Activated CD4-positive, alpha-beta T cell treated with anti-CD3 and anti-CD28 coated beads, Interleukin-2, amount 10 ng/mL, durations not matched to agents 24 days and 14 days (primary cell): ENCODE results near the gene PRKAA2. TPM values are rescaled to one million over a fixed set of nuclear protein-coding genes. Genes with fewer than 3 reads are reported as not detected.

Source experiments
- DNase-seq: peaks from one replicate; pipeline ENCODE4 v3.0.0; 2022
- H3K27ac Mint-ChIP-seq: one replicate; pipeline ENCODE4 v1.8.0; 2022; ENCODE audit warnings: mild to moderate bottlenecking, mixed read lengths
- H3K27me3 Mint-ChIP-seq: one replicate; pipeline ENCODE4 v1.8.0; 2022; ENCODE audit warnings: mixed read lengths
- H3K36me3 Mint-ChIP-seq: one replicate; pipeline ENCODE4 v1.8.0; 2022; ENCODE audit warnings: low read depth, mild to moderate bottlenecking, mixed read lengths
- H3K4me1 Mint-ChIP-seq: one replicate; pipeline ENCODE4 v1.8.0; 2021; ENCODE audit warnings: mixed read lengths
- H3K4me3 Mint-ChIP-seq: one replicate; pipeline ENCODE4 v1.8.0; 2022; ENCODE audit warnings: mild to moderate bottlenecking, moderate library complexity, mixed read lengths
- H3K9me3 Mint-ChIP-seq: one replicate; pipeline ENCODE4 v1.8.0; 2021; ENCODE audit warnings: mixed read lengths
- intact Hi-C: fragments of 100-400 bp; cut with micrococcal nuclease; formaldehyde crosslinking; loops from one replicate; pipeline ENCODE4 v1.15.1; 2023
- total RNA-seq: library from RNA; stranded (reverse); gene quantifications from 2 replicates; pipeline ENCODE4 v1.2.3, GENCODE V29; 2022

PRKAA2 gene
- total RNA-seq, 1 donor from 2014 or later, result not detected

- no peak for DNase-seq
- Mint-ChIP-seq H3K27ac (no peak overlapping the region), H3K4me3 (no peak overlapping the region), H3K27me3 (peaks cover 43% of the 10 kb centered on the region), H3K9me3 (no peaks in the 10 kb centered on the region), H3K36me3 (no peaks in the 10 kb centered on the region), H3K4me1 (peaks cover 2% of the 10 kb centered on the region)
- intact Hi-C loops, result no loop called here
Measured at GRCh38 chr1:56643661-56644060, 1.5 kb upstream of the PRKAA2 start.

GRCh38 chr1:56644064-56644918 lies 823 bp upstream of the PRKAA2 start:
- no peak for DNase-seq
- peaks cover 43% of the 10 kb centered on the region for H3K27me3 Mint-ChIP-seq
- peak overlapping the region; percentile 42 for H3K4me3 Mint-ChIP-seq
- no peaks in the 10 kb centered on the region for H3K9me3 Mint-ChIP-seq
- H3K36me3 Mint-ChIP-seq, result no peaks in the 10 kb centered on the region
- peaks cover 2% of the 10 kb centered on the region for H3K4me1 Mint-ChIP-seq
- H3K27ac Mint-ChIP-seq, result no peak overlapping the region
- intact Hi-C loops, result no loop called here

GRCh38 chr1:56645677-56646305 lies 677 bp downstream of the PRKAA2 start:
- no peaks in the 10 kb centered on the region for H3K9me3 Mint-ChIP-seq
- peak overlapping the region; percentile 1 for H3K4me3 Mint-ChIP-seq
- peaks cover 41% of the 10 kb centered on the region for H3K27me3 Mint-ChIP-seq
- intact Hi-C loops, result no loop called here
- no peak overlapping the region for H3K27ac Mint-ChIP-seq
- peaks cover 2% of the 10 kb centered on the region for H3K4me1 Mint-ChIP-seq
- DNase-seq, result peak; percentile 53
- H3K36me3 Mint-ChIP-seq, result no peaks in the 10 kb centered on the region

- no peaks in the 10 kb centered on the region for H3K9me3 Mint-ChIP-seq
- H3K27me3 Mint-ChIP-seq, result peaks cover 42% of the 10 kb centered on the region
- peaks cover 2% of the 10 kb centered on the region for H3K4me1 Mint-ChIP-seq
- no peak overlapping the region for H3K27ac Mint-ChIP-seq
- intact Hi-C loops, result no loop called here
- no peak overlapping the region for H3K4me3 Mint-ChIP-seq
- H3K36me3 Mint-ChIP-seq, result no peaks in the 10 kb centered on the region
- no peak for DNase-seq
Measured at GRCh38 chr1:56646611-56647010, 1.5 kb downstream of the PRKAA2 start.

GRCh38 chr1:56647106-56647505 lies 2.0 kb downstream of the PRKAA2 start:
- Mint-ChIP-seq H3K36me3 (no peaks in the 10 kb centered on the region), H3K9me3 (no peaks in the 10 kb centered on the region), H3K27me3 (peaks cover 39% of the 10 kb centered on the region), H3K27ac (no peak overlapping the region), H3K4me1 (peaks cover 2% of the 10 kb centered on the region), H3K4me3 (no peak overlapping the region)
- no peak for DNase-seq
- intact Hi-C loops, result no loop called here

GRCh38 chr1:56648546-56648945 lies 3.4 kb downstream of the PRKAA2 start:
- Mint-ChIP-seq H3K36me3 (no peaks in the 10 kb centered on the region), H3K27me3 (peaks cover 31% of the 10 kb centered on the region), H3K27ac (no peak overlapping the region), H3K4me3 (no peak overlapping the region), H3K9me3 (no peaks in the 10 kb centered on the region), H3K4me1 (peaks cover 2% of the 10 kb centered on the region)
- DNase-seq, result no peak
- intact Hi-C loops, result no loop called here

- H3K4me3 Mint-ChIP-seq, result no peak overlapping the region
- H3K27me3 Mint-ChIP-seq, result peaks cover 1% of the 10 kb centered on the region
- H3K4me1 Mint-ChIP-seq, result no peaks in the 10 kb centered on the region
- intact Hi-C loops, result no loop called here
- no peak overlapping the region for H3K27ac Mint-ChIP-seq
- peaks cover 4% of the 10 kb centered on the region for H3K9me3 Mint-ChIP-seq
- no peaks in the 10 kb centered on the region for H3K36me3 Mint-ChIP-seq
- DNase-seq, result no peak
Measured at GRCh38 chr1:56654126-56654923, 9.2 kb downstream of the PRKAA2 start.

- H3K9me3 Mint-ChIP-seq, result peaks cover 4% of the 10 kb centered on the region
- no peak overlapping the region for H3K27ac Mint-ChIP-seq
- intact Hi-C loops, result no loop called here
- DNase-seq, result no peak
- H3K4me3 Mint-ChIP-seq, result no peak overlapping the region
- H3K27me3 Mint-ChIP-seq, result no peaks in the 10 kb centered on the region
- H3K36me3 Mint-ChIP-seq, result no peaks in the 10 kb centered on the region
- H3K4me1 Mint-ChIP-seq, result no peaks in the 10 kb centered on the region
Measured at GRCh38 chr1:56655991-56656613, 11.0 kb downstream of the PRKAA2 start.

GRCh38 chr1:56658254-56658653 lies 13.1 kb downstream of the PRKAA2 start:
- Mint-ChIP-seq H3K27me3 (no peaks in the 10 kb centered on the region), H3K36me3 (no peaks in the 10 kb centered on the region), H3K4me3 (no peak overlapping the region), H3K4me1 (no peaks in the 10 kb centered on the region), H3K27ac (no peak overlapping the region), H3K9me3 (peaks cover 4% of the 10 kb centered on the region)
- intact Hi-C loops, result no loop called here
- no peak for DNase-seq

GRCh38 chr1:56660293-56660692 lies 15.2 kb downstream of the PRKAA2 start:
- H3K27me3 Mint-ChIP-seq, result no peaks in the 10 kb centered on the region
- no peaks in the 10 kb centered on the region for H3K4me1 Mint-ChIP-seq
- no peak for DNase-seq
- intact Hi-C loops, result no loop called here
- H3K9me3 Mint-ChIP-seq, result peaks cover 4% of the 10 kb centered on the region
- H3K27ac Mint-ChIP-seq, result no peak overlapping the region
- no peak overlapping the region for H3K4me3 Mint-ChIP-seq
- H3K36me3 Mint-ChIP-seq, result no peaks in the 10 kb centered on the region

GRCh38 chr1:56663846-56664245 lies 18.7 kb downstream of the PRKAA2 start:
- H3K27me3 Mint-ChIP-seq, result no peaks in the 10 kb centered on the region
- H3K4me1 Mint-ChIP-seq, result no peaks in the 10 kb centered on the region
- H3K9me3 Mint-ChIP-seq, result no peaks in the 10 kb centered on the region
- DNase-seq, result no peak
- H3K36me3 Mint-ChIP-seq, result no peaks in the 10 kb centered on the region
- H3K27ac Mint-ChIP-seq, result no peak overlapping the region
- intact Hi-C loops, result no loop called here
- no peak overlapping the region for H3K4me3 Mint-ChIP-seq

- Mint-ChIP-seq H3K4me3 (no peak overlapping the region), H3K9me3 (no peaks in the 10 kb centered on the region), H3K36me3 (no peaks in the 10 kb centered on the region), H3K4me1 (no peaks in the 10 kb centered on the region), H3K27ac (no peak overlapping the region), H3K27me3 (no peaks in the 10 kb centered on the region)
- DNase-seq, result no peak
- intact Hi-C loops, result no loop called here
Measured at GRCh38 chr1:56665384-56665783, 20.3 kb downstream of the PRKAA2 start.

GRCh38 chr1:56666112-56666608 lies 21.0 kb downstream of the PRKAA2 start:
- Mint-ChIP-seq H3K27ac (no peak overlapping the region), H3K4me3 (no peak overlapping the region), H3K27me3 (no peaks in the 10 kb centered on the region), H3K4me1 (no peaks in the 10 kb centered on the region), H3K9me3 (no peaks in the 10 kb centered on the region), H3K36me3 (no peaks in the 10 kb centered on the region)
- intact Hi-C loops, result no loop called here
- no peak for DNase-seq
